Embryonic facial prominence (tissue), 1 donor: ENCODE data around the gene CYBA.

Experiments
- DNase-seq: peaks from one replicate; pipeline ENCODE4 v3.0.0-alpha.2; 2016; ENCODE audit errors: extremely low spot score

Gene CYBA

DNA sequence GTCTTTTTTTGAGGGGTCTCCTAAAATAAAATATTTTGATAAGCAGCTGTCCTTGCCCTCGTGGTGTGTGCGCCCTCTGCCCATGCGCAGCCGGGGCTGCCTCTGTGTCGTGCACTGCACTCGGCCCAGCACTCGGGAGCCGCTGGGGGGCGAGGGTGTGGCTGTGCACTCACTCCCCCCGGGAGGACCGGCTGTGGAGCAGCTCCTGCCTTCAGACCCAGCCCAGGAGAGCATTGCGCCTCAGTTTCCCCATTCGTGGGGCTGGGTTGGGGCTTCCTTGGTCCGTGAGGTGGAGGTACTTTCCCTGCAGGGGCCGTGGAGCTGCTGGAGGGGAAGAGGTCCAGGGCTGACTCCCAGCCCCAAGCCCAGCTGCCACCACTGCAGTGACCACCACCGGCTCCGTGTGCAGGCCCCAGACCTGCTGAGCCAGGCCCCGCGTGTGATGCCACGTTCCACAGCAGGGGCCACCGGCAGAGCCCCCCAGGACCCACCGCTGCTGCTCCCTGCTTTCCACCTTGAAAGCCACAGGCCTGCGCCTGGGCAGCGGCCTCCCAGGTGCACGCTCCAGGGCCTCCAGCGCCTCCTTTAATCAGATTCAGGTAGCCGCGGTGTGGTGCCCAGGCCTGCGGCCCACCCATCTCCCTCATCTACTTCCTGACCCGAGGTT is 18.8 kb downstream of the CYBA start:
- DNase-seq = no peak

DNA sequence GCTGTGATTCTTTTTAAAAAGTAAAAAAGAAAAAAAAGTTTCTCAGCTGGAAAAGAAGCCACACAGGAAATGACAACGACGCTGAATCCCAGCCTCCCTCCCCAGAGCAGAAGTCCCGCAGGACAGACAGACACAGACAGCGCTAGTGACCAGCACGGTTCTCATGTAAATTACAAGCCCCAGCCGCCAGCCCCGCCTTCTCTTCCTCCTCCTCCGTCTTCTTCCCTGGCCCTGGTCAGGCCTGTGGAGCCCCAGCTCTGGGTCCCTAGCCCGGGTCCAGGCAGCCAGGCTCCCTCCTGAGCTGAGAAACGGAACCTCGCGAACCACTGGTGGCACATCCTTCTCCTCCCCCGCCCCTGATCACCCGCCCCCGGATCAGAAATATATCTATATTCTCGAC is 19.5 kb downstream of the CYBA start:
- DNase-seq = no peak

DNA sequence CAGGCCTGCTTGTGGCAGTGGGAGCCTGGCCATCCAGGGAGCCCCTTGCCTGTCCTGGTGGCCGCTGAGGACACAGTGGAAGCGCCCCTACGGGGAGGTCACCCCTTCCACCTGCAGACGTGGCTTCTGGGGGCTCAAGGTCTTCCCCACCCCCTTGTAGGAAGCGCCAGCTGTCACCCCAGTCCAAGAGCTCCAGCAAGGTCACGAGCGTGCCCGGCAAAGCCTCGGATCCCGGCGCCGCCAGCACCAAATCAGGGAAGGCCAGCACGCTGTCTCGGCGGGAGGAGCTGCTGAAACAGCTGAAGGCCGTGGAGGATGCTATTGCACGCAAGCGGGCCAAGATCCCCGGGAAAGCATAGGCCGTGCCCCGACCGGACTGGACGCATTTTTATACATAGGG is 19.9 kb downstream of the CYBA start:
- no peak for DNase-seq

DNA sequence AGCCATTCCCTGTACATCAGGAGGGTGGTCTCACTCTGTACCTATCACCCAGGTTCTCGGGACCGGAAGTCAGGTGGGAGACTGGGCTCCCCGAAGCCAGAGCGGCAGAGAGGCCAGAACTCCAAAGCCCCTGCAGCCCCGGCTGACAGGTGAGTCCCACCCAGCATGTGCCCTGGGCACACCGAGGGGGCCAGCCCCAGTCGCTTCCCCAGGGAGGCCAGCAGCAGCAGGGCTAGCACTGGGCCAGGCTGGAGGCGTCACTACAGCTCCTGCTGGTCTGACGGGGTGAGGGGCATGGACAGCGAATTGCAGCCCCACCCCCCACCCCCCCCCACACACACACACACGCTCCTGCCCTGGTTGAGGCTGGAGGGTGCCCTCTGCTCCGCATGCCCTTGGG is 20.4 kb downstream of the CYBA start:
- no peak for DNase-seq

DNA sequence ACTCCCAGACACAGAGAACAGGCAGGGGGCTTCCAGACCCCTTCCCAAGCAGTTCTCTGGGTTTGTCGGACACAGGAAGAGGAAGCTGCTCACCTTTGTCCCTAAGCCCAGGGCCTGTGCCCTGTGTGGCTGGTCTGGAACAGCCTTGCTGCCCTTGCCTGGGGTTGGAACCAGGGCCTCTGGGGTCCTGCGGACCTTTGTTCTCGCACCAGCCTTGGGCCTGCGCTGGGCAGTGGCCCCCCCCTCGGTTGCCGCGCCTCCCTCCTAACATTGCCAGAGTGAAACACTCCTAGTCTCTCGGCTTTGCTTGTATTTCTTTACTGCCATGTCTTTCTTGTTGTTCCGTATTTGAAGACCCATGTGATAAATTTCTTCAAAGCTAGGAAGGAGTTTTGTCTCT is 21.0 kb downstream of the CYBA start:
- DNase-seq = no peak

DNA sequence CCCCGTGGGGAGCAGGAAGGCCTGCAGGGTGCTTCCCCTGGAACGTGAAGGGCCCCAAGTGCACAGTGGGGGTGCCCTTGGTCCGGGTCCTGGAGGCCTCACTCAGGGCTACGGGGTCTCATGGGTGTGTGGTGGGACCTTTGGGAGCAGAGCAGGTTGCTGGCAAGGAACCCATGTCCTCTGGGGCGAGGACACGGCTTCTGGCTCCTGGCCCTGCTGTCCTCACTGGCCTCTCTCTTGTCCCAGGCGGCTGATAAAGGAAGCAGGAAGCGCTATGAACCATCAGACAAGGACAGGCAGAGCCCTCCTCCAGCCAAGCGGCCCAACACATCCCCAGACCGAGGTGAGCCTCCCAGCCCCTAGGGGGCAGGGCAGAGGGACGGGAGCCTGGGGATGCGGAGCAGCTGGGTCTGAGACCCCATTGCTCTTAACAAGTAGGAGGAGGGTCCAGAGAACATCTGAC is 22.3 kb downstream of the CYBA start:
- DNase-seq = no peak

DNA sequence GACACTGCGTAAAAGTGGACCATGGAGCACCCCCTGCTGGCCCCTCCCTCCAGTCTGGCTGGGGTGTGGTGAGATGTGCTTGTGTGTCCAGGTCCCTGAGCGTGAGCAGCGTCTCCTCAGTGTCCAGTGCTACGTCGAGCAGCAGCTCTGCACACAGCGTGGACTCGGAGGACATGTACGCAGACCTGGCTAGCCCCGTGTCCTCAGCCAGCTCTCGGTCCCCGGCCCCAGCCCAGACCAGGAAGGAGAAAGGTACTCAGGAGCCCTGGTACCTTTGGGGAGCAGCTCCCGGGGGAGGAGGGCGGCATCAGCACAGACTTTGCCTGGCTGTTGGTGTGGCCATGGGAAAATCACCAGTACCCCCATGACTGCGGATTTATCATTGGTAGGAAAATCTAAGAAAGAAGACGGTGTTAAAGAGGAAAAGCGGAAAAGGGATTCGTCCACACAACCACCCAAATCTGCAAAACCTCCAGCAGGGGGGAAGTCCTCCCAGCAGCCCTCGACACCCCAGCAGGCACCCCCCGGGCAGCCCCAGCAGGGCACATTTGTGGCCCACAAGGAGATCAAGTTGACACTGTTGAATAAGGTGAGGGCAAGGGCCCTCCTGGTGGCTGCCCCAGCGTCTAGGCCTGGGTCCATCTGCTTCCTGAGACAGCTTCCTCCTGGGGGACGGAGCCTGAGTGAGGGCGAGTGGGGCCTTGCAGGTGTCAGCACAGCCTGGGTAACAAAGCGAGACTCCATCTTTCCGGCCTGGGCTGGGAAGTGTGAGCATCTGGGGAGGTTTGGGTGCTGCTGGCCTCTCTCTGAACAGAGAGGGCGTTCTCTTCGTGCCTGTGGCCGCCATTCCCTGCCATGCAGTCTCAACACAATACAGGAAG is 23.1 kb downstream of the CYBA start:
- DNase-seq = no peak

DNA sequence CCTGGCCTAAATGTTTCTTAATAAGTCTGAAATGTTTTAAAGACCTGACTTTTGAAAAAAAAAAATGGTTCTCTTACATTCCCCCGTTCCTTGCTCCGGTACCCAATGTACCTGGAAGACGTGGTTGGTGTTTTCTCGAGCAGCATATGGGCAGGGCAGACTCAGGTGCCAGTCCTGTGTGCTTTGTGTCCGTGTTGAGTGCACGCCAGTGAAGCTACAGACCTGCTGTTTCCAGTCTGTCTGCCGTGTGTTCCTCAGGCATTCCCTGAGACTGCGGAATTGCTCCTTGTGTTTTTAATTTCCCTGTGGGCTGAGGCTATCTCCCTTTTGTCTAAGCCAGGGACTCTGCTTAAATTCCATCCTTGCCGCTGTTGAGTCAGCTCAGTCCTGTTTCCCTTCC is 24.2 kb downstream of the CYBA start:
- no peak for DNase-seq

DNA sequence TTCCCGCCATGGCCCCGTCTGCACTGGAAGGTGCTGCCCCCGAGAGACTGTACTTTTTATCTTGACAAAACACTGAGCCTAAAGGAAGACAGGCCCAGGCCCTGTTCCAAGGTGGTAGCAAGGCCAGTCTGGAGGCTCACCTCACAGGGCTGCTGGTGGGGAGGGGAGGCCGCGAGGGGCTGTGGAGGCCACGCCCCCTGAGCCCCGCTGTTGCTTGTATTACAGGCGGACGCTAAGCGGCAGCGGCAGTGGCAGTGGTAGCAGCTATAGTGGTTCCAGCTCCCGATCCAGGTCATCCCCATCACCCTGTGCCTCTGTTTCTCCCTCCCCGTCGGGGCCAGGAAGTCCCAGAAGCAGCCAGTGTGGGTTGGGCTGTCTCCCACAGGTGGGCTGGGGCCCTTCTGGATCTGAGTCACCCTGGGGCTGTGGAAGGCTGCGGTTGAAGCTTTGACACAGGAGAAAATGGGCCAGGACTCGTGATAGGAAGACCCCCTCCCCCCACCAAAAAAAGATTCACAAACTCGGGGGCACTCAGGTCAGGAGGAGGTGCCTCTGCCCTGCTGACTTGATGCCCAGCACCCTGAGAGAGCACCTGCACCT is 25.8 kb downstream of the CYBA start:
- no peak for DNase-seq

DNA sequence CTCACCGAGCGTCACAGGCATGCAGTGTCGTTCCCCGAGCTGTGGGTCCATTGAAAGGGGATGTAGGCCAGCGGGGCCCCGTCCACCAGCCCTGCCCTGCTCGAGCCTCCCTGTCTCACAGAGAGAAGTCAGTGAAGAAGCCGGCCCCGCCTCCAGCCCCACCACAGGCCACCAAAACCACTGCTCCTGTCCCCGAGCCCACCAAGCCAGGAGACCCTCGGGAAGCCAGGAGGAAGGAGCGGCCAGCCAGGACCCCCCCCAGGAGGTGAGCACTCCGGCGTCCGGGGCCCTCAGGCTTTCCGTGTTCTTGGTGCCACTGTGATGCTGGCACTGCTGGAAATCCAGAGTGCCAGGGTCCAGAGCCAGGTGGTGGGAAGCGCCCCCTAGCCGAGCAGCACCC is 26.4 kb downstream of the CYBA start:
- no peak for DNase-seq

DNA sequence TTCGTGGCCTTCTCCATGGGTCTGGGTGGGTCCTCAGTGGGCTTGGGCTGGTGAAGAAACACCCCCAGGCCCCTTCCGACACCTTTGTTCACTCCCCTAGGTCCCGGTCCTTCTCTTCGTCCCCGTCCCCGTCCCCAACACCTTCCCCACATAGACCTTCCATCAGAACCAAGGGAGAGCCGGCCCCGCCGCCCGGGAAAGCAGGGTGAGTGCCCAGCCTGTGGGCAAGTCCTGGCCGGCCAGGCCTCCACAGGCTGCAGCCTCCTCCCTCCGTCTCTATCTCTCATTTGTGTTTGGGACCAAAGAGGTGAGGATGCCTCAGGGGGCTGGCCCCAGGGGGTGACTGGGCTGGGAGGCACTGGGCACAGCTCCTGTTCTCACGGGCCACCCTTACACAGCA is 27.0 kb downstream of the CYBA start:
- no peak for DNase-seq

DNA sequence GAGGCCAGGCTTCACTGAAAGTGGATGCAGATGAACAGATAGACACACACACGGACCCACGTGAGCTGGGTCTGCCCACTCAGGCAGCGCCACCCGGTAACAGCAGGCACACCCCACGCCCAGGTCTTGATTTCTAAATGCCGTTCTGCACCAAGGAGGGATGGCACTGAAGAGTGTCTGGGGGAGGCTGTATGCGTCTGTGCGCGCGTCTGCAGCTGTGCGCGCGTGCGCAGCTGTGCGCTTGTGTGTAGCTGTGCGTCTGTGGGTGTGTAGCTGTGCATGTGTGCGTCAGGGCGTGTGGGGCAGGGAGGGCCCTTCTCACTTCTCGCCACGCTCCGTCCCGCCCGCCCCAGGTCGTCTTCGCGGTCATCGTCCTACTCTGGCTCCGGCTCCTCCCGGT is 28.0 kb downstream of the CYBA start:
- no peak for DNase-seq

DNA sequence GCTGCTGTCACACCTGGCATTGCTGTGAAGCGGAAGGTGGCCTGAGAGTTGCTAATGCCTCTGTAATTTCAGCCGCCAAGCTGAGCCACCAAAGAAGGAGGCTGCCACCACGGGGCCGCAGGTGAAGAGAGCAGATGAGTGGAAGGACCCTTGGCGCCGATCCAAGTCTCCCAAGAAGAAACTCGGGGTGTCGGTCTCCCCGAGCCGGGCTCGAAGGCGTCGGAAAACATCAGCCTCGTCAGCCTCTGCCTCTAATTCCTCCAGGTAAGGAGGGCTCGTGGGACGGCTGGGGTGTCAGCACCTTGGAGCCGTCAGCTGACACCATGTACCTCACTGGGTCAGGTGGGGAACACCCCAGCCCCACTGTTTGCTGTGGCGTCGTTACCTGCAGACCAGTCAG is 28.7 kb downstream of the CYBA start:
- no peak for DNase-seq

DNA sequence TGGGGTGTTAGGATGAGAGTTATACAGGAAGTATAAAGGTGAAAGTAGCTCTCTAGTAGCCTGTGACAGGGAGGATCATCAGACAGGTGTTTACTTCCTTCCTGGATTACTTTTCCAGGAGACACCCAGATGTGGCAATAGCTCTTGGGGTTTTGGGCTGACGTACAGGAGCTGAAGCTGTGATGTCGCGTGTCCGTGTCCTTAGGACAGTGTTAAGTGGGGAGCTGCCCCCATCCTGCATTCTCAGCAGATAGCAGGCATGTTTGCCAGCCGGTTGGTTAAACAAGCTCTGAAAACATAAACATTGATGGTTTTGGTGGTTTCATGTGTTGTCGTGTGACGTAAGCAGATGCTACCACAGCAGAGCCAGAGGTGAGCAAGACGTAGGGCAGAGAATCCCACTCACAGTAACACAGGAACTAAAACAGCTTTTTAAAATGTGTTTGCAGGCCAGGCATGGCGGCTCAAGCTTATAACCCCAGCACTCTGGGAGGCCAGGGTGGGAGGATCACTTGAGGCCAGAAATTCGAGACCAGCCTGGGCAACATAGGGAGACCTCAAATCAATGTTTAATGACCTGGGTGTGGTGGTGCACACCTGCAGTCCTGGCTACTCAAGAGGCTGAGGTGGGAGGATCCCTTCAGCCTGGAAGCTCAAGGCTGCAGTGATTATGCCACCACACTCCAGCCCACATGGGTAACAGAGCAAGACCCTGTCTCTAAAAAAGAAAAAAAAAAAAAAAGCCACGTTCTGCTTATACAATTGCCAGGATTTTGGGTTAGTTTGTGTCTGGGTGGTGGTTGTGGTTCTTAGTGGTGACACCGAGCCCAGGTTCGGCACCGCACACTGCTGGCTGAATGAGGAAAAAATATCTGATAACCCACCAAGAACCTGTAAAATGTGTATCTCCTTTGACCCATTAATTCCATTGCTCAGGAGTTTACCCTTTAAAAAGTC is 30.7 kb downstream of the CYBA start:
- DNase-seq = no peak

DNA sequence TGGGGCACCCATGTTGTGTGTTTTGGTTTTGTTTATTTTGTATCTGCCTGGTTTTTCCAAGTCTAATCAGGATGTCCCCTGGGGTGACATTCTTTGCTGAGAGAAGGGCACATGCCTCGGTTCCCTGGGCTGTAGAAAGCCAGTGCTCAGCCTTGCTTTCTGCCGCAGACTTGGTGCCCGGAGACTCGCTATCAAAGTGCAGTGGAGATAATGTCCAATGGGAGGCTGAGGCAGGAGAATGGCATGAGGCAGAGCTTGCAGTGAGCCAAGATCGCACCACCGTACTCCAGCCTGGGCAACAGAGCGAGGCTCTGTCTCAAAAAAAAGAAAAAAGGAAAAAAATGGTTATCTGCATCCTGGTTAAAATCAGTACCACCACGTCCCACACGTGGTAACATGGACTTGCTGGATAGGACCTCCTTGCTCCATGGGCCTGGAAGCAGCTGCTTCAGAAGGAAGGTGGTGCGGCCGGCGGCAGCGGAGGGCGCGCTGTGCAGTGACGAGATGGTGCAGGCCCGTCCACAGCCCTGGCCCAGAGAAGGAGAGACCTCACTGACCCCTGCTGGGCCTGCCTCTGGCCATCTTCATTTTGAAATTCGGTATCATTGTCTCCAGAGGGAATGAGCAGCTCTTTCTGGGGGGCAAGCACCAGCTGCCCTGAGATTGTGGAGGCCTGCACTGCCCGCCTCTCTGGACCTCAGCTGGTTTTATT is 31.7 kb downstream of the CYBA start:
- DNase-seq = no peak

DNA sequence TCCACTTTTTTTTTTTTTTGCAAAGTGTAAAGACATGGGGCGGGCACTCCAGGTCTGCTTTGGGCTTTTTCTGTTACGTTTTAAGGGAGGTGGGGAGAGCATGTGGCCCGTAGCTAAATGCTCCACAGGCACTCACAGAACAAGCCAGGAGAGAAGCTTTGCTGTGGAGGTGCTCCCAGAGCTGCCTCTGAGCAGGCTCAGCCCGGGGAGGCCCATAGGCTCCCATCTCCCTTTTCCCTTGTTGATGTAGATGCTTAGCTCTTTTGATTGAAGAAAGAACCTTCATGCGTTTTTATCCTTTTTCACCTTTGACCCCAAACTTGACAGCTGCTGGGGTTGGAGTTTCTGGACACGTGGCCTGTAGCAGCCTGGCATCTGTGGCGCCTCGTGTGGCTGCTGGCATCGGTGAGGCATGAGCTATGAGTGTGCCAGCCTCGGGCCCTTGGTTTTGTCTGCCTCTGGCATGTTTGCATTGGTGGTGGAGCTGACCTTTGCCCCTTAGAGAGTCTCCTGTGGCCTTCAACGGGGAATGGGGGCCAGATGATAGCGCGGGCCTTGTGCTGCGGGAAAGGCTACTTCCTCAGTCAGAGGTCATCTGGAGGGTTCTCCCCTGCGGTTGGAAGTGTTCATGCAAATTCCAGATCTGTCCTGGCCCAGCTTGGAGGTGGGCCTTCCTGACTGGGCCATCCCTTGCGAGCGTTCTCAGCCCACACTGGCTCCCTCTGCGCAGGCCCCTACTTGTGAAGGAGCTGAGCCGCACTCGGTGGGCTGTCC is 32.5 kb downstream of the CYBA start:
- DNase-seq = no peak

DNA sequence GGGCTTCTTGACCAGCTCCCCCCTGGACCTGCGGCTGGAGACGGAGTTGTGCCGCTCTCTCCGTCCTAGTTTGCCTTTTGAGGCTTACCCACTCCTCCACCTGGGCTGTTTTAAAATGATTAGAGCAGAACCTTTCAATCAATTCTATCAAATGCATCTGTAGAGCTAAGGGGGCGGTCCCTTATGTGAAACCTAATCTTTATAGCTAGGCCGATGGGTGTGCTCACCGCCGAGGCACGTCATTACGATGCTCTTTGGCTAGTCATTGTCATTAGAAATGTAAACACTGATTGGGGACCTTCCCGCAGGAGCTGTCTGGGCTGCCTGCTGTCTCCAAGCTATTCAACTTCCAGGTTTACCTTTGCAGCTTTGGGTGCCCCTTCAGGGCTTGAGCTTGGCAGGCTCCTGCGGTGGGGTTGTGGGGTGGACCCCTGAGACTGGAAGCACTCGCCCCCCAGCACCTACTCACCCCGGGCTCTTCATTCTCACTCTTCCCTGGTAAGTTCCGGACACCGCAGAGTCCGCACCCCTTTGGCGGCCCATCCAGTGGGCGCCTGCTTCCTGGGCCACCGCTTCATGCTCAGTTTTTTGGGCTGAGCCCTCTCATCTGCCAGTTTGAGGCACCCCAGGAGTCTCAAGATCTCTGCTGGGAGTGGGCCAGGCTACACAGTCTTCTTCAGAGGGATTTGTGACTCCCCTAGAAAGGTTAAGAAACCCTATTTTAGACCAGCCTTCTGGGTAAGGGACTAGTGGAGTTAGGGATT is 33.4 kb downstream of the CYBA start:
- DNase-seq = no peak

DNA sequence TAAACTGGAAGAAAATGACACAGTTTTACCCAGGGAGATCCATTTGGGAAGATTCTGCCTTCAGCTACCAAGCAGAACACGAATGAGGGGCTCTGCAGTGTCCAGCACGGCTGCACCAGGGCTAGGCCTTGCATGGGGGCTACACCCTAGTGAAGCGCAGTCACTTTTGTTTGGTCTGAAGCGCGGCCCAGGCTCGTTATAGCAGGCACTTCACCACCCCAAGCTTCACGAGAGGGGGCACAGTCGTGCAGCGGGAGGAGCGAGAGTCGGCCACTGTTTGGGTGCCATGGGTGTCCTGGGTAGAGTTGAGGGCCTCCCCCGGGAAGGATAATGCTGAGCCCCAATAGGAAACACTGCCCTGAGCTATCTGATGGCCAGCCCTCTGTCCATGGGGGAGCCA is 34.1 kb downstream of the CYBA start:
- no peak for DNase-seq

DNA sequence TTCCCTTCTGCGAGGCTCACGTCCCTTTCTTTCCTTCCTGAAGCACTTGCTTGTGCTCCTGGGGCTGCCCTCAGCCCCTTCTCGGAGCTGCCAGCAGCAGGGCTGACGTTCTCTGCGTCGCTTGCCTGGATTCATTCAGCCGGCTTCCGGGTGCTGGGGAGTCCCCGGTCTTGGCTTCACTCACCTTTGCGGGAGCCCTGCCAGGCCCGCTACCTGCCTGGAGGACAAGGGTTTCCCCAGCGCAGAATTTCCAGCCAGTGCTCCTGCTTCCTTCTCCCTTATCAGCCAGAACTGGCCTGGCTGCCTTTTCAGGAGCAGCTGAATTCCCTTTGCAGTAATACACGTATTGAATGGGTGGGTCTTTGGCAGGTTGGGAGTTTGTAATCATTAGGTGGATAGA is 34.5 kb downstream of the CYBA start:
- no peak for DNase-seq
